SK-MEL-5 (cell line): ENCODE data around the gene FBXW7. TPM values are rescaled to one million over a fixed set of nuclear protein-coding genes. Genes with fewer than 3 reads are reported as not detected.

Experiments used
- DNase-seq: peaks from one replicate; pipeline ENCODE4 v3.0.0-alpha.2; 2016; ENCODE audit warnings: low read depth, low spot score
- in situ Hi-C: cut with HindIII; loops from 2 replicates; pipeline ENCODE4 v1.10.0; 2016; ENCODE audit warnings: low sequenced_read_pairs, high pct_unique_total_duplicates, low pct_unique_long_range_greater_than_20kb
- total RNA-seq: library from RNA; depleted of rRNA; stranded (reverse); fragments of >200 nt; shearing (Covaris generic); gene quantifications from 2 replicates; pipeline ENCODE4 v1.2.3, GENCODE V29; 2014

The FBXW7 gene
- total RNA-seq, 1 experiment from 2014 or later, result 25.0 TPM

- in situ Hi-C loops, result no loop called here
- no peak for DNase-seq
These were observed 229.4 kb downstream of the FBXW7 start for GRCh38 chr4:152306541-152306940.

- no peak for DNase-seq
- in situ Hi-C loops, result no loop called here
These were observed 231.7 kb downstream of the FBXW7 start for GRCh38 chr4:152304220-152304619.

GRCh38 chr4:152301381-152301780 is 234.5 kb downstream of the FBXW7 start:
- no peak for DNase-seq
- in situ Hi-C loops, result no loop called here

- no peak for DNase-seq
- in situ Hi-C loops, result no loop called here
These were observed 236.3 kb downstream of the FBXW7 start for GRCh38 chr4:152299553-152299952.

GRCh38 chr4:152296386-152296785 is 239.5 kb downstream of the FBXW7 start:
- in situ Hi-C loops, result no loop called here
- no peak for DNase-seq

GRCh38 chr4:152294765-152295164 is 241.1 kb downstream of the FBXW7 start:
- in situ Hi-C loops, result no loop called here
- peak; percentile 38 for DNase-seq

GRCh38 chr4:152294331-152294730 is 241.6 kb downstream of the FBXW7 start:
- in situ Hi-C loops, result no loop called here
- DNase-seq, result peak; percentile 85

- in situ Hi-C loops, result no loop called here
- DNase-seq, result no peak
These were observed 242.4 kb downstream of the FBXW7 start for GRCh38 chr4:152293527-152293926.

GRCh38 chr4:152290366-152290921 is 245.4 kb downstream of the FBXW7 start:
- in situ Hi-C loops, result no loop called here
- DNase-seq, result no peak

- in situ Hi-C loops, result no loop called here
- DNase-seq, result no peak
These were observed 246.0 kb downstream of the FBXW7 start for GRCh38 chr4:152289941-152290340.

GRCh38 chr4:152289541-152289940 is 246.4 kb downstream of the FBXW7 start:
- no peak for DNase-seq
- in situ Hi-C loops, result no loop called here

- no peak for DNase-seq
- in situ Hi-C loops, result no loop called here
These were observed 252.0 kb downstream of the FBXW7 start for GRCh38 chr4:152283801-152284470.

GRCh38 chr4:152281822-152282221 is 254.1 kb downstream of the FBXW7 start:
- in situ Hi-C loops, result no loop called here
- no peak for DNase-seq

GRCh38 chr4:152281211-152281610 is 254.7 kb downstream of the FBXW7 start:
- DNase-seq, result no peak
- in situ Hi-C loops, result no loop called here

GRCh38 chr4:152279234-152279566 is 256.7 kb downstream of the FBXW7 start:
- no peak for DNase-seq
- in situ Hi-C loops, result no loop called here

- in situ Hi-C loops, result no loop called here
- no peak for DNase-seq
These were observed 257.2 kb downstream of the FBXW7 start for GRCh38 chr4:152278505-152279233.

GRCh38 chr4:152278172-152278504 is 257.8 kb downstream of the FBXW7 start:
- in situ Hi-C loops, result no loop called here
- DNase-seq, result no peak

GRCh38 chr4:152277333-152277732 is 258.6 kb downstream of the FBXW7 start:
- in situ Hi-C loops, result no loop called here
- no peak for DNase-seq

- peak; percentile 5 for DNase-seq
- in situ Hi-C loops, result no loop called here
These were observed 262.5 kb downstream of the FBXW7 start for GRCh38 chr4:152273343-152273742.
